Medulla oblongata (tissue), 1 donor: ENCODE results near the gene SAT2.
"Not testable (repeated sequence)": the region's sequence is repeated elsewhere in the genome, so short reads cannot be mapped to it uniquely, and the experiment has no call there.

Source experiments
- DNase-seq: peaks from one replicate; pipeline ENCODE4 v3.0.0-alpha.2; 2015; ENCODE audit errors: extremely low spot score

The SAT2 gene

GRCh38 chr17:7634384-7634783 is 6.8 kb upstream of the SAT2 start:
- DNase-seq = peak; percentile 78

GRCh38 chr17:7633093-7633492 is 5.5 kb upstream of the SAT2 start:
- no peak for DNase-seq

DNA sequence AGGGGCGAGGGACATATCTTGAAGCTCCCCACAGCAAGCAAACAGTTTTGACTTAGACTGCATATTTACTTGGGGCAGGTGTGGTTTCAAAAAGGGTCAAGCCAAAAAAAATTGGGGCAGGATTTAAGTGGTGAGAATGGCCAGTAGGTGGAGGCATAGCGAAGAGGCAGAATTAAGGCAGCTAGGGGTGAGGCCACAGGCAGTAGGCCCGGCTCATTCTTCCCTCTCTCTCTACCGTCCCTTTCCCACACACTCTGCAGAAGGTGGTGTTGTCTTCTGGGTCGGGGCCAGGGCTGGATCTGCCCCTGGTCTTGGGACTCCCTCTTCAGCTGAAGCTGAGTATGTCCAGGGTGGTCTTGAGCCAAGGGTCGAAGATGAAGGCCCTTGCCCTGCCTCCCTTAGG is 4.9 kb upstream of the SAT2 start:
- DNase-seq = no peak

- no peak for DNase-seq
Measured at GRCh38 chr17:7631398-7632380, 4.1 kb upstream of the SAT2 start.

GRCh38 chr17:7629939-7630571 is 2.4 kb upstream of the SAT2 start, which contains the start of gene SHBG:
Gene SHBG (plus strand): TSS chr17:7630135. CDS start chr17:7630173, 38 bp downstream.
- DNase-seq = no peak

- DNase-seq = no peak
Measured at GRCh38 chr17:7626956-7627249, 718 bp downstream of the SAT2 start.

DNA sequence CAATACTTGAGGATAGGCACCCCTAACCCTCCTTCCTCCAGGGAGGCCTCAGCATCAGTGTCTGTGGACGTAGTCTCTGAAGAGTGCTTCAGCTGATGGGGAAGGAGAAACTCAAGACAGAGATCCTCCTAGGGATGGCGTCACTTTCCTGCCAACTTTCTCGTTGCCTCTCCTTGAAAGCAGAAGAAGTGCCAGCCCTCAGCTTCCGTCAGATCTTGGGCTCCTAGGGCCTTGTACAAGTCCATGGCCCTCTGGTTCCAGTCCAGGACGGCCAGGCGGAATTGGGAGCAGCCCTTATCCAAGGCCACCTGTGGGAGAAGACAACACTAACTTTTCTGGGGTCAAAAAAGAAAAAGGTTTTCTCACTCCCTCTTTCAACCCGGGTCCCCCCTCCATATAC is 1.3 kb downstream of the SAT2 start:
- peak; percentile 56 for DNase-seq

DNA sequence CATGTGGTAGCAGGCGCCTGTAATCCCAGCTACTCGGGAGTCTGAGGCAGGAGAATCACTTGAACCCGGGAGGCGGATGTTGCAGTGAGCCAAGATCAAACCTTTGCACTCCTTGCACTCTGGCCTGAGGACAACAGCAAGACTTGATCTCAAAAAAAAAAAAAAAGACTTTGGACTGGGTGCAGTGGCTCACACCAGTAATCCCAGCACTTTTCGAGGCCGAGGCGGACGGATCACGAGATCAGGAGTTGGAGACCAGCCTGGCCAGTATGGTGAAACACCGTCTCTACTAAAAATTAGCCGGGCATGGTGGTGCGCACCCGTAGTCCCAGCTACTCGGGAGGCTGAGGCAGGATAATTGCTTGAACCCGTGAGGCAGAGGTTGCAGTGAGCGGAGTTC is 1.9 kb downstream of the SAT2 start:
- not testable (repeated sequence) for DNase-seq

DNA sequence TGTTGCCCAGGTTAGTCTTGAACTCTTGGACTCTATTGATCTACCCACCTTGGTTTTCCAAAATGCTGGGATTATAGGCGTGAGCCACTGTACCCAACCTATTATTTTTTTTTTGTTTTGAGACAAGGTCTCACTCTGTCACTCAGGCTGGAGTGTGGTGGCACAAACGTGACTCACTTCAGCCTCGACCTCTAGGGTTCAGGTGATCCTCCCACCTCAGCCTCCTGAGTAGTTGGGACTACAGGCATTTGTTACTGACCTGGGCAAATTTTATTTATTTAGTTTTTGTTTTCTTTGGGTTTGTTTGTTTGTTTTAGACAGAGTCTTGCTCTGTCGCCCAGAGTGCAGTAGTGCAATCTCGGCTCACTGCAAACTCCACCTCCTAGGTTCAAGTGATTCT is 4.0 kb downstream of the SAT2 start:
- DNase-seq = no peak

- no peak for DNase-seq
Measured at GRCh38 chr17:7620835-7621234, 6.8 kb downstream of the SAT2 start.

GRCh38 chr17:7618608-7619007 is 9.0 kb downstream of the SAT2 start:
- DNase-seq = no peak

DNA sequence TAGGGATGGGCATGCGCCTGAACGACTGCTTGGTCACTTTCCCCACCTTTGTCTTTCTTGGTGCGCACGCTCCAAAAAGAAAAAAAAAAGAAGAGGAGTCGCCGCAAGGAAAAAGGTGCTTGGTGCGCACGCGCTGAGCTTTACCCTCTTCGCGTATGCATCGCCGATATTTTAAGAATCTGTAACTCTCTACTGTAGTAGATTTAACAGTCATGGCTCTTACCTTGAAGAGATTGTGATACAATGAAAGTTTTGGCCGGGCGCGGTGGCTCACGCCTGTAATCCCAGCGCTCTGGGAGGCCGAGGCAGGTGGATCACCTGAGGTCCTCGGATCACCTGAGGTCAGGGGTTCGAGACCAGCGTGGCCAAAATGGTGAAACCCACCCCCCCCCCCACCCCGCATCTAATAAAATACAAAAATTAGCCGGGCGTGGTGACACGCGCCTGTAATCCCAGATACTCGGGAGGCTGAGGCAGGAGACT is 12.3 kb downstream of the SAT2 start:
- no peak for DNase-seq

DNA sequence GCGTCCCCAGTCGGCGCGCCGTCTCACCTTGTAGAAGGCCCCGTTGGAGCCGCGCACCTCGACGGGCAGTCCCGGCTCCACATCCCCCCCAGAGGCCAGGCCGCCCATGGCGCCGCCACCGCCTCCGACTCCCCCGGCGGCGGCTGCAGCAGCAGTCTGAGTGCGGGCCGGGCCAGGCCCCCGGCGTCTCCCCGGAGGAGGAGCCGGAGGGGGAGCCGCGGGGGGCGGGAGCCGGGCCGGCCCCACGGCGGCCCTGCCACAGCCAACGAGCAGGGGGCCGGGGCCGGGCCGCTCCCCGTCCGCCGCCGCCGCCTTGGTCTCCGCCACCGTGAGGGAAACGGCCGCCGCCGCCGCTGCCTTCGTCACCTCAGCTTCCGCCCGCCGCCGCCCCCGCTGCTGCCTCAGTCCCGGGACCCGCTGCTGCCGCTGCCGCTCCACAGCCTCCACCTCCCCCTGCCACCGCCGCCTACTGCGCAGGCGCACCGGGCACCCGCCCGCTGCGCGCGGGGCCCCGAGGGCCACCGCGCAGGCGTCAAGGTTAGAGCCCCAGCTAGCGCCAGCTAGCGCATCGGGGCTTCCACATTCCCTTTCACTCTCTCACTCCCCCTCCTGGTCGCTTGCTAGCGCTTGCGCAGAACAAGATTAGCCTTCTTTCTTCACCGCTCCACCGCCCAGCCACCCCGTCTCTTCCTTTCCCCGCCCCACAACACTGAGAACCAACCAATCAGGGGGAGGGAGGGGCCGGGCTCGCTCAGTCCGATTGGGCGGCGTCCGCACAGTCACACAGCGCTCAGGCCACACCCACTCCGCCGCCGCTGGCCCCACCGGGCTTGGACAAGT is 13.0 kb downstream of the SAT2 start, which contains the start of gene FXR2:
FXR2 (minus strand) TSS at position 473 of the 840 bp plus-strand sequence; CDS start at position 108, 365 bp downstream.
- DNase-seq = peak; percentile 100

DNA sequence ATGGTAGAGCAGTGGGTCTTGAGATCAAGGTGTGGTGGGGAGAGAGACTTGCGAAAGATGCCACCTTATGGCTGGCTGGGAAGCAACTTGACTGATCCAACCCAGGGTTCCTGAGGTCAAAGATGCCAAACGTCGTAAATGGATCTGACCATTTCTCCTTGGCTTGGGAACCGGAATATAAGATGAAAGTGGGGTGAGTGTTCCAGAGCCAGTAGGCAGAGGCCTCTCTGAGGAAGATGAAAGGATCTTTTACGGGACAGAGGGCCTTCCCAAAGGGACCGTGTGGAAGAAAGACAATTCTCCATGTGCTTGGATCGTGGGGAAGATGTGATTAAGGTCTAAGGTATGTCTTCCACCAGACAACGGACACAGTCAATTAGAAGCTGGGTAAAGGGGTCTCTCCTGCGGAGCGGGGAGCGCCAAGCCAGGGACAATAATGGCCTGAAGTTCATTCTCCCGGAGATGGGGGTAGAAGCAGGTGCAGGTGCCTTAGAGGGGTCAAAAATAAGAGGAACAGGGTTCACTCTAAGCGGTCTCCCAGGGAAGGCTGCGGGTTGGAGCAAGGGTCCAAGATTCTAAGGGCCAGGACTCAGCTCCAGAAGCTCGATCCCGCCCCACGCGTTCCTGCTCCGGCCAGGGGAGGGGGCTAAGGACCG is 13.7 kb downstream of the SAT2 start:
- DNase-seq = no peak

DNA sequence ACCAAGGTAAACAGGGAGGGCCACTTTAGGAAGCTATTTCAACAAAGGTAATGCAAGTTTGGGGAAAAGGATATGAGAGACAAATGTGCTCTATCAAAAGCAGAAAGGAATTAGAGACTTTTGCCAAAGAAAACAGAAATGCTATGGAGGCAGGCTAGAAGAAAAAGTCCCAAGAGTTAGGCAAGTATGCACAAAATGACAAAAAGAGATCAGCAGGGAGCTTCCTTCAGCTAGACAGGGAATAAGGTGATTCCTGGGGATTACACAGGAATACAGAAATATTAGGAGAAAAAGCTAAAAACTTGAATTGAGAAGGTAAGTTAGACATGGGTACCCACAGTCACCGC is 15.4 kb downstream of the SAT2 start:
- no peak for DNase-seq

DNA sequence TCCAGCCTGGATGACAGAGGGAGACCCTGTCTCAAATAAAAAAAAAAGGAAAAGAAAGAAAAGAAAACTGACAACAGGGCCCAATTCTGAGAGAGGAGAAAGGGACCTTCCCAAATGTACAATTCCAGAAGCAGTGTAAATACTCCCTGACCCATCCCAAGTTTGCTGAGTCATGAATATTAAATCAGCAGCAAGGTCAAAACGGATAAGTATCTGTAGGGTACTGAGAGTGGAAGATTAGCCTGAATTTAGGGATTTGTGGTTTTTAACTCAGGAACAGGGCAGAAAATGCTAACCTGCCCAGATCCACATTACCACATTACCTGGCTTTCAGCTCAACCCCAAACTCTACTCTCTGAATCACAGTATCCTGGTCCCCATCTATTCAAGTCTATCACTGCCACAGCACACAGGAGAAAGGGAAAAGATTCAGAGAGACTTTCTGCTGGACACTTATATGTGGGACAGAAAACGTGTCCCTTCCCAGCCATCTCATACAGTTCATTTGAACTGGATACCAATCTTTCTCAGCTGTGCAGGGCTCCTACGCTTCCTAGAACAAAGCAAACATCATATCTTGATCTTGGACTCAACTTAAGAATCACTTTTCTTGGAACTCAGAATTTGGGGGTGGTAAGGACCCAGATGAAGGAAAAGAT is 15.9 kb downstream of the SAT2 start:
- no peak for DNase-seq

- DNase-seq = no peak
Measured at GRCh38 chr17:7610641-7611040, 17.0 kb downstream of the SAT2 start.

- DNase-seq = no peak
Measured at GRCh38 chr17:7606280-7606679, 21.3 kb downstream of the SAT2 start.

DNA sequence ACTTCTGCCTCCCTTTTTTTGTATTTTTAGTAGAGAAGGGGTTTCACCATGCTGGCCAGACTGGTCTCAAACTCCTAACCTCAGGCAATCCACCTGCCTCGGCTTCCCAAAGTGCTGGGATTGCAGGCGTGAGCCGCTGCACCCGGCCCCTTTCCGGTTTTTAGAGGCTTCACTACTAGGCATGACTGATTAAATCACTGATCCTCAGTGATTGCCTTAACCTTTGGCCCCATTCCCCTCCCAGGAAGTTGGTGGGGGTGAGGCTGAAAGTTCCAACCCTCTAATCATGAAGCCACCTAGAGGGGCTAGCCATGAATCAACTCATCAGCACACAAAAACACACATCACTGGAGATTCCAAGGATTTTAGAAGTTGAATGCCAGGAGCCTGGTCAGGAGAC is 30.1 kb downstream of the SAT2 start:
- DNase-seq = not testable (repeated sequence)

- DNase-seq = no peak
Measured at GRCh38 chr17:7593296-7593695, 34.3 kb downstream of the SAT2 start.

- DNase-seq = no peak
Measured at GRCh38 chr17:7592422-7593021, 35.1 kb downstream of the SAT2 start.
